Thoracic aorta endothelial cell (primary cell): ENCODE results near the gene HEATR5A. TPM values are rescaled to one million over a fixed set of nuclear protein-coding genes. Genes with fewer than 3 reads are reported as not detected.

ENCODE experiments used
- small RNA-seq: library from RNA; depleted of rRNA; stranded (forward); fragments of <200 nt; gene quantifications from one replicate; pipeline ENCODE3, GENCODE V24; 2012
- total RNA-seq: library from RNA; depleted of rRNA; stranded (reverse); fragments of >200 nt; gene quantifications from 2 replicates; pipeline ENCODE4 v1.2.3, GENCODE V29; 2012

HEATR5A gene
- 45.2 and 47.2 TPM in 2 replicates for total RNA-seq

DNA sequence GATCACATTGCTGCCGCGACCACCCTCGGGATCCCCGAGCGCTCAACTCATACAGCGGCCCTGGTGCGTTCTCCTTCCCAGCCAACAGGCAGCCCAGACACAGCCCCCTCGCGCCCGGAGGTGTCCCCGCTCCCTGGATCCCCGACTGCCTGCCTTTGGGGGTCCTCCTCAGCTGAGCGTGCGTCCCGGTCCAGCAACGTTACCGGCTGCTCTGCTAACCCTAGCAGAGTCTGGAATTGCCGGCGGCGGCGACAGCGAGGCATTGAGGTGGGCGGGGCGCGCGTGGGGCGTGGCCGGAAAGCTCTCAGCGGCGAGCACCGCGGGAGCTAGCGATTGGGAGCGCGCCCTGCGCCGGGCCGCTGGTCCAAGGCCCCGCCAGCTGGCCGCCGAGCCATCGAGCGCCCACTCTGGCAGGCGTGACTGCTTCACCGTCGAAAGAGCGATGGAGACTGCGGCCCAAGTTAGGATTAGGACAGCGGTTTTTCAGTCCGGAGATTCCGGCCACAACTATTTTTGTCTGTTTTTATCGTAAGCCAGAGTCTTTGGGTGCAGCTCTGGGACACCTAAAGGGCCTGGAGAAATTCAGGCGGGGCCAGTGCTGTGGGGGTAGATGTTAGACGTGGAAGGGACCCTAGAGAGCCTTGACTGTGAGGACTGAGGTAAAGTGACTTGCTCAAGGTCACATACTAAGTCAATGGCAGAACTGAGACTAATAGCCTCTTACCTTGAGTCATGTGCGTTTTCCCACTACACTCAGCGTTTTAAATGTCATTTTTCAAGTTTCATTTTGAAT is at the start of gene HEATR5A:
Gene HEATR5A, minus strand, starts transcription at position 232 of the 793 bp plus-strand sequence. CDS start 17,575 bp downstream, outside the sequence.

DNA sequence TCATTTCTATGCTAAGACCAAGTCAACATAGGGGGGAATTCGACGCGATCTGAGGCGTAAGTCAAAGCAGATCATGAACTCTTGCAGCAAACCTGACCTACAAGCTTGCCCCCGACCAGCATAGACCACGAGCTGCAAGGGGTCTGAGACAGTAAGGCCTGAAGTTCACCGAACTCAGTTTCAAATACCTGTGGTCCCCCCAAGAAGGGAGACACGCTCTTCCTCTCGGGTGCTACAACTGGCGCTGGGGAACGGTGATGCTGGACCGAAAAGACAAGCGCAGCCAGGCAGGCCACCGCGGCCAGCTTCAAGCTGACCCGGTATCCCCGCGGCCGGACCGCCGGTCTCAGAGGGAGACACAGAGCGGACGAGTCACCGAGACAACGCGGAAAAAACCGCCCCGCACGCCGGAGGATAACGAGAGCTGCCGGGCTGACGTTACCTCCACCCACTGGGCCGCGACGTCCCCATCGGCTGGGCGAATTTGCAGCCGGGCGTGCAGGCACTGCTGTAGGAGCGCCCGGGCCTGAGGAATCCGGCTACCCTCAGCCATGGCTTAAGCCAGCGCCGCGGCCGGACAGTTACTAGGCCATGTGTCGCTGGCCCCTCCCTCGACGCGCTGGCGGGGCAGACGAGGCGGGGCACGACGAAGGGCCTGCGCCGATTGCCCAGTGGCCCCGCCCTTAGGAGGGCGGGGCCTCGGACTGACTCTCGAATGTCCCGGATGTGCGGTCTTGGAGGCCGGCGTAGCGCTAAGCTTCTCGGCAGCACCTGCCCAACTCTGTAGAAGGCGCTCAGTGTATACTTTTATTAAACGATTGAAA is 36.7 kb upstream of the HEATR5A start, which contains the start of gene DTD2:
Gene DTD2, minus strand, starts transcription at position 666 of the 824 bp plus-strand sequence. Its CDS starts 113 bp downstream, at position 553.

Small RNA genes within 50 kb of the gene (small RNA-seq; reads per million reads assigned to genes)
- gene RF00019 = not detected

Other genes starting within 250 kb of the HEATR5A start
- gene HECTD1, start 212.8 kb downstream of the HEATR5A start, total RNA-seq = 267 and 298 TPM in 2 replicates
- gene DTD2, start 37.0 kb upstream of the HEATR5A start, total RNA-seq = 32.0 and 42.9 TPM in 2 replicates
- gene GPR33, start 67.5 kb upstream of the HEATR5A start, total RNA-seq = not detected in 2 replicates
- 11.3 and 13.1 TPM in 2 replicates for gene NUBPL, start 140.9 kb upstream of the HEATR5A start, total RNA-seq